Measurements from ENCODE around the gene NOL4L. TPM values are rescaled to one million over a fixed set of nuclear protein-coding genes. Genes with fewer than 3 reads are reported as not detected.

Gene NOL4L
- total RNA-seq, 1 experiment from 2014 or later, result 1.4 TPM

DNA sequence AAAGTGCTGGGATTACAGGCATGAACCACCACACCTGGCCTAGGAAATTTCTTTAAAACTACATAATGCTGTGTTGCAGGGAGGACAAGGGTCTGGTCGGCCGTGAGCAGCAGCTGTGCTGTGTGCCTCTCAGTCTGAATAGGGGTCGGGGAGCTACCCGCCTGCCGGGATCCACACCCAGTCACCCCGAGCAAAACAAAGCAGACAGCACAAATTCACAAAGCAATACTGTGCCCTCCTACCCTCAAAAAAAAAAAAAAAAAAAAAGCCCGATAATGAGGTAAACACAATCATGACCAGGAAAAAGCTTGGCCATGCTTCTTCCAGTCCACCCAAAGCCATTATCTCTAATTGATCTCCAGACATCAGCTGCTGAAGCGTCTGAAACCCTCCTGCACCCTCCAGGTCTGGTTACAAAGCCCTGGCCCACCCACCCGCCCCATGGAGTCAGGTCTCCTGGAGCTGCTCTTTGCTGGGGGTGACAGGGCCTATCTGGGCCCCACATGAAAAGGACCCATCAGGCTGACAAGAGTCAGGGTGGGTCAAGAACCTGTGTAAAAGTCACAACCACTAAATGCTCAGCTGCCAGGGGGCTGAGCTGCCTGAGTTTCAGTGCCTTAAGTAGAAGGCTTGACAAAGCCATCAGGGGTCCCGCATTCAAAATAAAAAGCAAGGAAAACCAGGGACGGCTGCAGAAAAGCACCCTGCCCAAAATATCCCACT is 88.2 kb downstream of the NOL4L start:
- H3K4me1 ChIP-seq (ENCODE audit: insufficient read depth, low read length, poor library complexity, severe bottlenecking), result no peaks in the 10 kb centered on the region
- intact Hi-C loops (cut with micrococcal nuclease; ENCODE audit: unreplicated experiment), result no loop called here
- no TSS peak for BruUV-seq (replicated peaks)
- ChIA-PET POLR2A (ENCODE audit: low non-redundant PET) (no interaction called here), CTCF (interaction anchor here (0.5 to 0.7 kb wide), 2 partner anchors 40 to 485 kb away, joined by 4 to 6 read pairs; no protein-coding TSS in a partner anchor)
- H3K4me3 ChIP-seq (ENCODE audit: low read depth, low read length, poor library complexity, severe bottlenecking), result no peak overlapping the region
- no peak for DNase-seq (ENCODE audit: low spot score)
- H3K36me3 ChIP-seq (ENCODE audit: insufficient read depth, low read length, poor library complexity, severe bottlenecking), result no peaks in the 10 kb centered on the region
- no peaks in the 10 kb centered on the region for H3K9me3 ChIP-seq (ENCODE audit: low read depth, low read length, poor library complexity, severe bottlenecking)
- H3K27me3 ChIP-seq (replicated peaks; ENCODE audit: insufficient read depth, low read depth, low read length, poor library complexity), result no peaks in the 10 kb centered on the region
- H3K27ac ChIP-seq (ENCODE audit: low read depth, low read length, poor library complexity, severe bottlenecking), result no peak overlapping the region
- TF ChIP-seq EZH2 (IDR thresholded peaks at IDR 0.05; ENCODE audit: borderline replicate concordance, low read depth, low read length, poor library complexity, severe bottlenecking), result no peak
- TF ChIP-seq, protein P1, sequence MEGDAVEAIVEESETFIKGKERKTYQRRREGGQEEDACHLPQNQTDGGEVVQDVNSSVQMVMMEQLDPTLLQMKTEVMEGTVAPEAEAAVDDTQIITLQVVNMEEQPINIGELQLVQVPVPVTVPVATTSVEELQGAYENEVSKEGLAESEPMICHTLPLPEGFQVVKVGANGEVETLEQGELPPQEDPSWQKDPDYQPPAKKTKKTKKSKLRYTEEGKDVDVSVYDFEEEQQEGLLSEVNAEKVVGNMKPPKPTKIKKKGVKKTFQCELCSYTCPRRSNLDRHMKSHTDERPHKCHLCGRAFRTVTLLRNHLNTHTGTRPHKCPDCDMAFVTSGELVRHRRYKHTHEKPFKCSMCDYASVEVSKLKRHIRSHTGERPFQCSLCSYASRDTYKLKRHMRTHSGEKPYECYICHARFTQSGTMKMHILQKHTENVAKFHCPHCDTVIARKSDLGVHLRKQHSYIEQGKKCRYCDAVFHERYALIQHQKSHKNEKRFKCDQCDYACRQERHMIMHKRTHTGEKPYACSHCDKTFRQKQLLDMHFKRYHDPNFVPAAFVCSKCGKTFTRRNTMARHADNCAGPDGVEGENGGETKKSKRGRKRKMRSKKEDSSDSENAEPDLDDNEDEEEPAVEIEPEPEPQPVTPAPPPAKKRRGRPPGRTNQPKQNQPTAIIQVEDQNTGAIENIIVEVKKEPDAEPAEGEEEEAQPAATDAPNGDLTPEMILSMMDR (conservative IDR thresholded peaks at IDR 0.05; ENCODE audit: low read depth, low read length), result no peak

DNA sequence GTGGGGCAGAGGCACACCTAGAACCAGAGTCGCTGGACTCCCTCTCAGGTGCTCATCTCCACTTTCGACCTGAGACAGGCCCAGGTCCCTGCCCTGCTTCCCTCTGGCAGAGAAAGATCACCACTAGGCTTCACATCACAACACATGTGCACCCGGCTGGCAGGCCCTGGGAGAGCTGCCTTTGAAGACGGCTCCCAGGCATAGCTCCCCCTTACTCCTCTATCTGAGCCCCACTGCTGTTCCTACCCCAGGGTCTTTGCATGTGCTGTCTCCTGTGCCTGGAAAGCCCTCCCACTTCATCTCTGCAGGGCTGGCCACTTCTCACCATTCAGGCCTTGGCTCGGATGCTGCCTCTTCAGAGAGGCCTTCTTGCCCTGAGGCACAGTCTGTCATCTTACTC is 89.2 kb downstream of the NOL4L start:
- Histone ChIP-seq H3K27ac (ENCODE audit: low read depth, low read length, poor library complexity, severe bottlenecking) (no peak overlapping the region), H3K4me3 (ENCODE audit: low read depth, low read length, poor library complexity, severe bottlenecking) (no peak overlapping the region), H3K27me3 (replicated peaks; ENCODE audit: insufficient read depth, low read depth, low read length, poor library complexity) (no peaks in the 10 kb centered on the region), H3K4me1 (ENCODE audit: insufficient read depth, low read length, poor library complexity, severe bottlenecking) (no peaks in the 10 kb centered on the region), H3K36me3 (ENCODE audit: insufficient read depth, low read length, poor library complexity, severe bottlenecking) (no peaks in the 10 kb centered on the region), H3K9me3 (ENCODE audit: low read depth, low read length, poor library complexity, severe bottlenecking) (no peaks in the 10 kb centered on the region)
- ChIA-PET POLR2A (ENCODE audit: low non-redundant PET) (no interaction called here), CTCF (no interaction called here)
- intact Hi-C loops (cut with micrococcal nuclease; ENCODE audit: unreplicated experiment), result no loop called here
- no TSS peak for BruUV-seq (replicated peaks)
- TF ChIP-seq EZH2 (IDR thresholded peaks at IDR 0.05; ENCODE audit: borderline replicate concordance, low read depth, low read length, poor library complexity, severe bottlenecking), result no peak
- TF ChIP-seq, protein P1 (conservative IDR thresholded peaks at IDR 0.05; ENCODE audit: low read depth, low read length), result no peak
- DNase-seq (ENCODE audit: low spot score), result no peak

DNA sequence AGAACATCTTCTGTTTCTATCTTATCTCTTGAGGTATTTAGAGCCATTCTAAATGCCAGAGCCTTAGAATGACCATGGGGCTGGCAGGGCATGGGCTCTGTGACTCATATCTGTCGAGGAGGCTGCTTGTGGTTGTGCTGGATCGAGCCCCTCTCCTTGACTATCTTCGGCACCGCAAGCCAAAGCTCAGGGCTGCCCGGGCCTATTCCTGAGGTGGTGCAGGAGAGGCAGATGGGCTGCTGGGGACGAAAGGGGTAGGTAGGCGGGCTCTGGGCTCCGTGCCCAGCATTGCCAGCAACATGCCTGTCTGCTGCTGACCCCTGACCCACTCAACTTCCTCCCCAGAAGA is 89.9 kb downstream of the NOL4L start:
- H3K9me3 ChIP-seq (ENCODE audit: low read depth, low read length, poor library complexity, severe bottlenecking), result no peaks in the 10 kb centered on the region
- H3K27ac ChIP-seq (ENCODE audit: low read depth, low read length, poor library complexity, severe bottlenecking), result no peak overlapping the region
- POLR2A ChIA-PET (ENCODE audit: low non-redundant PET), result no interaction called here
- BruUV-seq (replicated peaks), result no TSS peak
- intact Hi-C loops (cut with micrococcal nuclease; ENCODE audit: unreplicated experiment), result no loop called here
- TF ChIP-seq, protein P1 (conservative IDR thresholded peaks at IDR 0.05; ENCODE audit: low read depth, low read length), result no peak
- TF ChIP-seq EZH2 (IDR thresholded peaks at IDR 0.05; ENCODE audit: borderline replicate concordance, low read depth, low read length, poor library complexity, severe bottlenecking), result no peak
- CTCF ChIA-PET, result no interaction called here
- H3K4me1 ChIP-seq (ENCODE audit: insufficient read depth, low read length, poor library complexity, severe bottlenecking), result no peaks in the 10 kb centered on the region
- no peak overlapping the region for H3K4me3 ChIP-seq (ENCODE audit: low read depth, low read length, poor library complexity, severe bottlenecking)
- no peak for DNase-seq (ENCODE audit: low spot score)
- no peaks in the 10 kb centered on the region for H3K36me3 ChIP-seq (ENCODE audit: insufficient read depth, low read length, poor library complexity, severe bottlenecking)
- H3K27me3 ChIP-seq (replicated peaks; ENCODE audit: insufficient read depth, low read depth, low read length, poor library complexity), result no peaks in the 10 kb centered on the region

Measured in A673 (cell line).